Endothelial cell of umbilical vein (primary cell): Measurements from ENCODE around the gene MAGI3. TPM values are rescaled to one million over a fixed set of nuclear protein-coding genes. Genes with fewer than 3 reads are reported as not detected.

ENCODE experiments used
- BruUV-seq: library from RNA; stranded (reverse); fragments of 400-500 nt; replicated peaks from 2 replicates; lab custom pipeline; 2021; lab: Mats Ljungman, UMichigan
- CTCF ChIA-PET: fragments of 300-600, 350-600 bp; sonication (Branson Sonifier 250); formaldehyde crosslinking; loops from one replicate; lab custom pipeline; 2021; ENCODE audit warnings: antibody characterized with exemption, inconsistent platforms; lab: Charles Lee
- POLR2A ChIA-PET: fragments of 300-600, 350-600 bp; sonication (Branson Sonifier 250); formaldehyde crosslinking; loops from one replicate; lab custom pipeline; 2021; ENCODE audit warnings: antibody characterized with exemption, inconsistent platforms; lab: Charles Lee
- DNase-seq: peaks from one replicate; pipeline ENCODE4 v3.0.0-alpha.2; 2011; ENCODE audit warnings: low read depth, low spot score
- FAIRE-seq: peaks from 2 replicates; lab custom pipeline; 2011; peaks lifted over from hg19 to GRCh38; lab: Jason Lieb, UNC
- H2AFZ ChIP-seq: 2 replicates; pipeline ENCODE4 v1.6.0; 2012; ENCODE audit warnings: low read depth, low read length, control low read depth, inconsistent platforms
- H3K27ac ChIP-seq: 2 replicates; pipeline ENCODE4 v1.5.1; 2011; ENCODE audit warnings: low read depth, mild to moderate bottlenecking, control low read depth, low read length, moderate library complexity; ENCODE audit not compliant: insufficient read depth
- H3K27me3 ChIP-seq, 2 experiments: 2 replicates each; pipeline versions ENCODE4 v1.6.0 to v1.6.1; 2011; ENCODE audit warnings: low read length in 2 of 2, mixed read lengths in 1 of 2; ENCODE audit not compliant: control insufficient read depth in 2 of 2, insufficient read depth in 2 of 2
- H3K36me3 ChIP-seq, 2 experiments: 2 replicates in 1 of 2; 3 replicates in 1 of 2; pipeline ENCODE4 v1.5.1; 2011; ENCODE audit warnings: low read length in 2 of 2, mild to moderate bottlenecking in 1 of 2, moderate library complexity in 1 of 2; ENCODE audit not compliant: control insufficient read depth in 2 of 2, insufficient read depth in 2 of 2; ENCODE audit errors: extremely low read depth in 1 of 2
- H3K4me1 ChIP-seq: 3 replicates; pipeline ENCODE4 v1.5.1; 2011; ENCODE audit warnings: mild to moderate bottlenecking, low read length; ENCODE audit not compliant: control insufficient read depth, insufficient read depth; ENCODE audit errors: extremely low read depth
- H3K4me2 ChIP-seq: 2 replicates; pipeline ENCODE4 v1.6.1; 2011; ENCODE audit warnings: low read length, control low read depth, mixed read lengths; ENCODE audit not compliant: insufficient read depth
- H3K4me3 ChIP-seq, 3 experiments: fragments of 200-600 bp in 1 of 3; sonication (generic), shearing (Covaris generic) in 1 of 3; replicated peaks in 1 of 3; 2 replicates each; pipeline ENCODE4 v1.5.1; 2011 to 2016; ENCODE audit warnings: control low read depth in 3 of 3, low read length in 3 of 3, mild to moderate bottlenecking in 2 of 3, inconsistent platforms in 1 of 3, low read depth in 1 of 3, moderate library complexity in 1 of 3; ENCODE audit not compliant: insufficient read depth in 1 of 3
- H3K79me2 ChIP-seq: 2 replicates; pipeline ENCODE4 v1.6.0; 2012; ENCODE audit warnings: low read length, inconsistent platforms; ENCODE audit not compliant: control insufficient read depth, insufficient read depth
- H3K9ac ChIP-seq: replicated peaks from 2 replicates; pipeline ENCODE3; 2011; ENCODE audit warnings: low read length, control low read depth; ENCODE audit not compliant: insufficient read depth; ENCODE audit errors: extremely low read depth
- H3K9me1 ChIP-seq: replicated peaks from 3 replicates; pipeline ENCODE4 v1.6.0; 2011; ENCODE audit warnings: mild to moderate bottlenecking, low read length; ENCODE audit not compliant: control insufficient read depth, insufficient read depth; ENCODE audit errors: extremely low read depth
- H3K9me3 ChIP-seq: replicated peaks from 2 replicates; pipeline ENCODE4 v1.5.1; 2012; ENCODE audit warnings: low read length, inconsistent platforms; ENCODE audit not compliant: control insufficient read depth, insufficient read depth
- H4K20me1 ChIP-seq: replicated peaks from 2 replicates; pipeline ENCODE3; 2011; ENCODE audit warnings: mild to moderate bottlenecking, low read length; ENCODE audit not compliant: control insufficient read depth, insufficient read depth; ENCODE audit errors: extremely low read depth
- CTCF ChIP-seq, 2 donors: IDR thresholded peaks; 1 replicate in 1 of 2; 2 replicates in 1 of 2; pipeline ENCODE4 v1.5.1; 2011; ENCODE audit warnings: low read length in 2 of 2, mild to moderate bottlenecking in 2 of 2, moderate library complexity in 2 of 2, control low read depth in 1 of 2, inconsistent platforms in 1 of 2, low read depth in 1 of 2; ENCODE audit not compliant: insufficient read depth in 1 of 2; ENCODE audit errors: extremely low read depth in 1 of 2
- EZH2 ChIP-seq: IDR thresholded peaks from 2 replicates; pipeline ENCODE4 v1.6.1; 2012; ENCODE audit warnings: borderline replicate concordance, low read depth, mild to moderate bottlenecking, moderate library complexity, low read length, inconsistent platforms; ENCODE audit not compliant: severe bottlenecking
- FOS ChIP-seq: IDR thresholded peaks from 2 replicates; pipeline ENCODE4 v1.6.1; 2011; ENCODE audit warnings: mild to moderate bottlenecking, low read length, moderate library complexity, borderline replicate concordance; ENCODE audit not compliant: insufficient read depth
- GATA2 ChIP-seq: IDR thresholded peaks from 2 replicates; pipeline ENCODE4 v1.7.0; 2011; ENCODE audit warnings: low read depth, mild to moderate bottlenecking, moderate library complexity, mixed read lengths, low read length; ENCODE audit not compliant: insufficient read length, insufficient read depth
- JUN ChIP-seq: IDR thresholded peaks from 2 replicates; pipeline ENCODE4 v1.6.1; 2011; ENCODE audit warnings: borderline replicate concordance, low read depth; ENCODE audit not compliant: insufficient read length, insufficient read depth
- MAX ChIP-seq: IDR thresholded peaks from 2 replicates; pipeline ENCODE4 v1.6.1; 2011; ENCODE audit not compliant: insufficient read depth, insufficient read length
- MYC ChIP-seq: IDR thresholded peaks from one replicate; pipeline ENCODE4 v1.6.1; 2011; ENCODE audit warnings: mild to moderate bottlenecking, low read depth, low read length
- POLR2A ChIP-seq: IDR thresholded peaks from 2 replicates; pipeline ENCODE4 v1.6.1; 2012; ENCODE audit warnings: low read depth, mild to moderate bottlenecking, control low read depth, low read length
- POLR2AphosphoS5 ChIP-seq: IDR thresholded peaks from 2 replicates; pipeline ENCODE4 v1.6.1; 2012; ENCODE audit warnings: low read depth, mild to moderate bottlenecking, control low read depth, low read length, moderate library complexity; ENCODE audit not compliant: insufficient read depth
- dilution Hi-C: fragments of 300-500 bp; cut with MboI; formaldehyde crosslinking; loops from one replicate; pipeline ENCODE4 v1.15.0; 2019; ENCODE audit warnings: low sequenced_read_pairs; ENCODE audit not compliant: extremely low pct_ligation_motif_present
- intact Hi-C: fragments of 100-400 bp; cut with micrococcal nuclease; formaldehyde crosslinking; loops from one replicate; pipeline ENCODE4 v1.10.0; 2022
- polyA plus RNA-seq, 4 experiments: library from polyadenylated mRNA; depleted of rRNA in 3 of 4; stranded (reverse) in 3 of 4; unstranded in 1 of 4; fragments of >200 nt; gene quantifications; 2 replicates each; pipeline versions ENCODE4 v1.2.1 to v1.2.3, GENCODE V29; 2011 to 2012; ENCODE audit warnings: missing spikeins in 1 of 4
- total RNA-seq: library from RNA; stranded (reverse); gene quantifications from 2 replicates; pipeline ENCODE4 v1.2.3, GENCODE V29; 2021

The MAGI3 gene
- total and polyA plus RNA-seq, 2 donors (not counting 3 experiments of a cell fraction or from before 2014, with no cell fraction given) = 2.8 to 16.1 TPM

- FAIRE-seq (no peak), DNase-seq (no peak)
- Histone ChIP-seq H3K9me3 (no peaks in the 10 kb centered on the region), H3K36me3 (no peaks in the 10 kb centered on the region), H3K4me1 (peaks cover 8% of the 10 kb centered on the region), H4K20me1 (no peaks in the 10 kb centered on the region), H3K9me1 (no peaks in the 10 kb centered on the region), H3K9ac (no peak overlapping the region), H2AFZ (no peak overlapping the region), H3K27me3 (no peaks in the 10 kb centered on the region), H3K4me3 (no peak overlapping the region), H3K4me2 (no peak overlapping the region), H3K27ac (no peak overlapping the region), H3K79me2 (no peaks in the 10 kb centered on the region)
- POLR2A ChIA-PET = no interaction called here
- dilution Hi-C loops (no loop called here), intact Hi-C loops (no loop called here)
- CTCF ChIA-PET = no interaction called here
- no TSS peak for BruUV-seq
- no peak for TF ChIP-seq MYC
- TF ChIP-seq EZH2 = no peak
- TF ChIP-seq POLR2AphosphoS5 = no peak
- no peak for TF ChIP-seq CTCF (IDR thresholded peaks at IDR 0.05; ENCODE audit: extremely low read depth in 1 of 2, insufficient read depth in 1 of 2, low read depth in 1 of 2, low read length in 2 of 2)
- no peak for TF ChIP-seq FOS
- no peak for TF ChIP-seq GATA2
- TF ChIP-seq JUN = no peak
- TF ChIP-seq MAX = no peak
- TF ChIP-seq POLR2A = no peak
Measured at GRCh38 chr1:113617438-113618141, 227.3 kb downstream of the MAGI3 start.
